ENCODE measurements around the gene PDE9A.

DNA sequence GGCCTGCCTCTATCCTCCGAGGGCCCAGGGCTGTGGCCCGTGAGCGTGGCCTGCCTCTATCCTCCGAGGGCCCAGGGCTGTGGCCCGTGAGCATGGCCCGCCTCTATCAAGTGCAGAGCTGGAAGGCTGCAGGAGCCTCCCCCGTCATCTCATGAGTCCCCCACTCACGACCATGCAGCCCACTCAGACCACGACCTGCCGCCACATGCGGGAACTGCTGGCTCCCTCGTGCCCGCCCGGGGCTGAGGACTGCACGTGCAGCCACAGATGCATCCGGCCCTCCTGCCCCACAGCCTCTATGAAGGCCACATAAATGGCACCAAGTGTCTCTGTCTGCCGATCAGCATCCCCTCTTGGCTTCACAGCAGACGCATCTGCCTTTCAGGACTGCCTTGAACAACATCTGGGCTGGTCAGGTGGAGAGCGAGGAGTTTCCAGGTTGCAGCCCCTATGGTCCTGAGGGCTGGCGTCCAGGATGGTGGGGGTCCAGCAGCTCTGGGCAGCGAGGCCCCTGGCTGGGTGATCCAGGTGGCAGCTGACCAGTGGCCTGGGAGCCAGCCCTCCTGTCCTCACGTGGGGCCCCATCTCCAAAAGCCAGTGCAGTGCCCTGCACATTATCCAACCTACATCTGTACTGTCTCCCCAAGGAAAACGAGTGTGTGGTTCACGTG lies 103.3 kb downstream of the PDE9A start:
- TF ChIP-seq POLR2A (IDR thresholded peaks at IDR 0.05; ENCODE audit: low read depth, low read length), result no peak
- TF ChIP-seq TAF1 (IDR thresholded peaks at IDR 0.05; ENCODE audit: low read depth, low read length), result no peak
- TF ChIP-seq POLR2AphosphoS5 (IDR thresholded peaks at IDR 0.05; ENCODE audit: low read depth, low read length), result no peak
- TF ChIP-seq POU2F2 (IDR thresholded peaks at IDR 0.05; ENCODE audit: low read depth, low read length), result no peak
